Stimulated activated naive B cell treated with anti-CD40 and anti-IgM and Interleukin-4, amounts not matched to agents 10 μg/mL and 1 μg/mL and 100 μg/mL, for 72 hours (primary cell): ENCODE results near the gene FAM13A.
"Not testable (repeated sequence)": the region's sequence is repeated elsewhere in the genome, so short reads cannot be mapped to it uniquely, and the experiment has no call there.

Source experiments
- ATAC-seq, 2 donors: fragments of 150-1000 bp; cut with Tn5 transposase; replicated peaks; 2 replicates each; pipeline ENCODE4 v1.10.0; 2021; ENCODE audit warnings: moderate library complexity in 1 of 2
- DNase-seq: peaks from one replicate; pipeline ENCODE4 v3.0.0; 2021
- H3K27ac Mint-ChIP-seq: one replicate; pipeline ENCODE4 v1.8.0; 2022; ENCODE audit warnings: mild to moderate bottlenecking, mixed read lengths
- H3K27me3 Mint-ChIP-seq, 2 donors: one replicate each; pipeline ENCODE4 v1.8.0; 2022; ENCODE audit warnings: mixed read lengths in 2 of 2
- H3K36me3 Mint-ChIP-seq, 2 donors: one replicate each; pipeline ENCODE4 v1.8.0; 2022; ENCODE audit warnings: mixed read lengths in 2 of 2, mild to moderate bottlenecking in 1 of 2
- H3K4me1 Mint-ChIP-seq, 2 donors: one replicate each; pipeline ENCODE4 v1.8.0; 2022; ENCODE audit warnings: mixed read lengths in 2 of 2, mild to moderate bottlenecking in 1 of 2
- H3K4me3 Mint-ChIP-seq, 2 donors: one replicate each; pipeline ENCODE4 v1.8.0; 2022; ENCODE audit warnings: mild to moderate bottlenecking in 2 of 2, mixed read lengths in 2 of 2, moderate library complexity in 1 of 2
- H3K9me3 Mint-ChIP-seq, 2 donors: one replicate each; pipeline ENCODE4 v1.8.0; 2022; ENCODE audit warnings: mixed read lengths in 2 of 2, mild to moderate bottlenecking in 1 of 2

The FAM13A gene

DNA sequence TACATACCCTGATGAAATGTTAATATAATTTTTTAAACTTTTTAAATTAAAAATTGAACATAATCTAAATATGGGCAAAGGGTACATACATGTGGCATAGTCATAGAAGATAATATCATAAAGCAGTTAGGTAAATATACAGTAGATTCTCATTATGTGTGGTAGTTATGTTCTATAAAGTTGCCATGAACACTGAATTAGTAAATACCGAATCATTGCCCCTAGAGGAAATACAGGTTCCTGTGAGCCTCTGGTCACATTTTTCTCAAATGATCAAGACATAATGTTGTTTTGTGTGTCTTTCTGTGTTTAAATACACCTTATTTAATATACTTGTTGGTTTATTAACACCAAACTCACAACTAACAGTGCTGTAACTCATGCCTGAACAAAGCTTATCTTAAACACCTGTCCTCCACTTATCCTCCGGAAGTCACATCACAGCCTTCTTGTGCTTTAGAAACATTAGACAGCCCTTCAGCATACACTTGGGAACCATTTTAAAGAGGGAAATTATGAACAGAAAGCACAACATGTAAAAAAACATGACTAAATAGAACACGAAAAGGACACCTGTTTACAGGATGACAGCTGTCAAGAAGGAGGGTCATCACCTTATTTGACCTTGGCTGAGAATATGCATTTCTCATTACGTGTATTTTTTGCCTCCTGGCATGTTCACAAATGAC, 190.0 kb downstream of the FAM13A start:
- ATAC-seq (no peak), DNase-seq (no peak)
- Mint-ChIP-seq H3K9me3 (no peaks in the 10 kb centered on the region), H3K27ac (no peak overlapping the region), H3K36me3 (no peaks in the 10 kb centered on the region), H3K4me1 (no peaks in the 10 kb centered on the region), H3K27me3 (peaks cover 17 to 23% of the 10 kb centered on the region in 2 donors), H3K4me3 (no peak overlapping the region)

GRCh38 chr4:88865466-88865865, 191.5 kb downstream of the FAM13A start:
- Mint-ChIP-seq H3K4me1 (no peaks in the 10 kb centered on the region), H3K27ac (no peak overlapping the region), H3K36me3 (no peaks in the 10 kb centered on the region), H3K27me3 (peaks cover 10 to 18% of the 10 kb centered on the region in 2 donors), H3K9me3 (no peaks in the 10 kb centered on the region), H3K4me3 (no peak overlapping the region)
- DNase-seq (no peak), ATAC-seq (no peak)

GRCh38 chr4:88865046-88865445, 191.9 kb downstream of the FAM13A start:
- H3K9me3 Mint-ChIP-seq: no peaks in the 10 kb centered on the region
- no peak for ATAC-seq
- H3K4me1 Mint-ChIP-seq: no peaks in the 10 kb centered on the region
- no peak overlapping the region for H3K27ac Mint-ChIP-seq
- no peak for DNase-seq
- H3K36me3 Mint-ChIP-seq: no peaks in the 10 kb centered on the region
- peaks cover 10 to 18% of the 10 kb centered on the region in 2 donors for H3K27me3 Mint-ChIP-seq
- H3K4me3 Mint-ChIP-seq: no peak overlapping the region

DNA sequence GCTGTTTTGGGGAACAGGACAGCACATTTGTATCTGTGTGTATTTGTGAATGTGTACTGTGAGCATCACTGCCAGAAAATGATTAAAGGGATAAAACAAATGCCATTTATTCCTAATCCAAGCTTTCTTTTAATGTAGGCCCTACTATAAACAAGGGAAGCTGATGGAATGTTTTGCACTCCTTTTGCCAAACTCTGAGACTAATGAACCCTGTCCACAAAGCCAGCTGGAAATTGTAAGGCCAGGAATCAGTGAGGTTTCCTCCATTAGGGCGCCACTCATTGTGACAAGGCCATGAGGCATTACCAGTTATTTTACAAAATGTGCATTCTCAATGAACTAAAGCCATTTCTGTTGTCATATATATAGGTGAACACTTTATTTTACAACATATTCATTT, 196.4 kb downstream of the FAM13A start:
- no peak for ATAC-seq
- Mint-ChIP-seq H3K9me3 (no peaks in the 10 kb centered on the region), H3K4me3 (no peak overlapping the region), H3K27me3 (no peaks in the 10 kb centered on the region), H3K4me1 (peaks cover 11 to 17% of the 10 kb centered on the region in 2 donors), H3K36me3 (no peaks in the 10 kb centered on the region), H3K27ac (no peak overlapping the region)
- DNase-seq: no peak

- Mint-ChIP-seq H3K4me3 (no peak overlapping the region), H3K4me1 (peaks cover 11 to 17% of the 10 kb centered on the region in 2 donors), H3K9me3 (no peaks in the 10 kb centered on the region), H3K27me3 (no peaks in the 10 kb centered on the region), H3K27ac (no peak overlapping the region), H3K36me3 (no peaks in the 10 kb centered on the region)
- peak; percentile 12 to 31 for ATAC-seq
- DNase-seq: no peak
Measured at GRCh38 chr4:88859191-88859812, 197.7 kb downstream of the FAM13A start.

- H3K36me3 Mint-ChIP-seq: no peaks in the 10 kb centered on the region
- H3K9me3 Mint-ChIP-seq: no peaks in the 10 kb centered on the region
- H3K4me1 Mint-ChIP-seq: peaks cover 11 to 17% of the 10 kb centered on the region in 2 donors
- no peak overlapping the region for H3K4me3 Mint-ChIP-seq
- no peaks in the 10 kb centered on the region for H3K27me3 Mint-ChIP-seq
- no peak for DNase-seq
- peak; percentile 88 to 91 for ATAC-seq
- H3K27ac Mint-ChIP-seq: no peak overlapping the region
Measured at GRCh38 chr4:88858752-88859151, 198.2 kb downstream of the FAM13A start.

DNA sequence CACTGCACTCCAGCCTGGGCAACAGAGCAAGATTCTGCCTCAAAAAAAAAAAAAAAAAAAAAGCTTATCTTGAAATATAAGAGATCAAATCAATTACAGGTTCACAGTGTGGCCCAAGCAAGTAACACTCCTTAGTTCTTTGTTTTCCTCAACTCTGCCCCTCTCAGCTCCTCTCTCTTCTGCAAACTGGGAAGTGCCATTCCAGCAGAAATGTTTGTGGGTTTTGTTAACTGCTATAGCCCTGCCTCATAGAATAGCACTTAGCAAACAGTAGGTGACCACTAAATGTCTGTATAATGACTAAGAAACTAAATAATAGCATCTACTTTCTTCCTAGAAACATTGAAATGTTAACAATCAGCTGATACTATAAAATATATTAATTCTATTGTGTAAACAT, 199.4 kb downstream of the FAM13A start:
- Mint-ChIP-seq H3K27me3 (no peaks in the 10 kb centered on the region), H3K4me3 (no peak overlapping the region), H3K27ac (no peak overlapping the region), H3K9me3 (no peaks in the 10 kb centered on the region), H3K36me3 (no peaks in the 10 kb centered on the region), H3K4me1 (peaks cover 11 to 17% of the 10 kb centered on the region in 2 donors)
- no peak for DNase-seq
- no peak for ATAC-seq

- DNase-seq (no peak), ATAC-seq (no peak)
- H3K27me3 Mint-ChIP-seq: no peaks in the 10 kb centered on the region
- H3K27ac Mint-ChIP-seq: no peak overlapping the region
- no peaks in the 10 kb centered on the region for H3K9me3 Mint-ChIP-seq
- peaks cover 10 to 14% of the 10 kb centered on the region in 2 donors for H3K4me1 Mint-ChIP-seq
- H3K36me3 Mint-ChIP-seq: no peaks in the 10 kb centered on the region
- no peak overlapping the region for H3K4me3 Mint-ChIP-seq
Measured at GRCh38 chr4:88854481-88854880, 202.5 kb downstream of the FAM13A start.

DNA sequence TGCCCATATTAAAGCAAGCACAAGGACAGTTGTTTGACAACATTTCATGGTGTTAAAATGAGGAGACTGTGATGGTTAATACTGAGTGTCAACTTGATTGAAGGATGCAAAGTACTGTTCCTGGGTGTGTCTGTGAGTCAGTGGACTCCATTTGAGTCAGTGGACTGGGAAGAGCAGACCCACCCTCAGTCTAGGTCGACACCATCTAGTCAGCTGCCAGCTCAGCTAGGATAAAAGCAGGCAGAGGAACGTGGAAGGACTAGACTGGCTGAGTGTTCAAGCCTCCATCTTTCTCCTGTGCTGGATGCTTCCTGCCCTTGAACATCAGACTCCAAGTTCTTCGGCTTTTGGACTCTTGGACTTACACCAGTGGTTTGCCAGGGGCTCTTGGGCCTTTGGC, 203.4 kb downstream of the FAM13A start:
- H3K9me3 Mint-ChIP-seq, H3K4me1 Mint-ChIP-seq, H3K4me3 Mint-ChIP-seq, ATAC-seq, H3K27ac Mint-ChIP-seq, H3K36me3 Mint-ChIP-seq, DNase-seq, H3K27me3 Mint-ChIP-seq: not testable (repeated sequence)

- no peaks in the 10 kb centered on the region for H3K9me3 Mint-ChIP-seq
- ATAC-seq: no peak
- no peaks in the 10 kb centered on the region for H3K36me3 Mint-ChIP-seq
- no peak overlapping the region for H3K27ac Mint-ChIP-seq
- no peak for DNase-seq
- H3K4me1 Mint-ChIP-seq: no peaks in the 10 kb centered on the region
- no peaks in the 10 kb centered on the region for H3K27me3 Mint-ChIP-seq
- no peak overlapping the region for H3K4me3 Mint-ChIP-seq
Measured at GRCh38 chr4:88846206-88846790, 210.7 kb downstream of the FAM13A start.

- DNase-seq (no peak), ATAC-seq (no peak)
- Mint-ChIP-seq H3K27ac (no peak overlapping the region), H3K27me3 (no peaks in the 10 kb centered on the region), H3K4me1 (no peaks in the 10 kb centered on the region), H3K4me3 (no peak overlapping the region), H3K36me3 (no peaks in the 10 kb centered on the region), H3K9me3 (no peaks in the 10 kb centered on the region)
Measured at GRCh38 chr4:88843067-88843685, 213.8 kb downstream of the FAM13A start.

DNA sequence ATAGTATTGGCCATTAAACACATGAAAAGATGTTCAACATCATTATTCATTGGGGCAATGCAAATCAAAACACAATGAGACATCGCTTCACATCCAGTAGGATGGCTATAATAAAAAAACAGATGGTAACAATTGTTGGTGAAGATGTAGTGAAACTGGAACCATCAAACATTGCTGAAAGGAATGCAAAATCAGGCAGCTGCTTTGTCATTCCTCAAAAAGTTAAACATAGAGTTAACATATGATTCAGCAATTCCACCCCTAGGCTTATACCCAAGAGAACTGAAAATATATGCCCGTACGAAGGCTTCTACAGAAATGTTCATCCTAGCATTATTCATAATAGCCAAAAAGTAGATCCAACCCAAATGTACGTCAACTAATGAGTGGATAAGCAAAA, 215.3 kb downstream of the FAM13A start:
- no peaks in the 10 kb centered on the region for H3K4me1 Mint-ChIP-seq
- DNase-seq (no peak), ATAC-seq (no peak)
- no peaks in the 10 kb centered on the region for H3K27me3 Mint-ChIP-seq
- no peaks in the 10 kb centered on the region for H3K36me3 Mint-ChIP-seq
- no peaks in the 10 kb centered on the region for H3K9me3 Mint-ChIP-seq
- H3K27ac Mint-ChIP-seq: no peak overlapping the region
- H3K4me3 Mint-ChIP-seq: no peak overlapping the region

GRCh38 chr4:88836216-88836615, 220.8 kb downstream of the FAM13A start:
- ATAC-seq (no peak), DNase-seq (no peak)
- H3K27me3 Mint-ChIP-seq: no peaks in the 10 kb centered on the region
- no peaks in the 10 kb centered on the region for H3K9me3 Mint-ChIP-seq
- H3K27ac Mint-ChIP-seq: no peak overlapping the region
- H3K36me3 Mint-ChIP-seq: no peaks in the 10 kb centered on the region
- H3K4me3 Mint-ChIP-seq: no peak overlapping the region
- H3K4me1 Mint-ChIP-seq: no peaks in the 10 kb centered on the region

GRCh38 chr4:88831031-88831430, 226.0 kb downstream of the FAM13A start:
- Mint-ChIP-seq H3K27ac (no peak overlapping the region), H3K36me3 (no peaks in the 10 kb centered on the region), H3K27me3 (no peaks in the 10 kb centered on the region), H3K4me3 (no peak overlapping the region), H3K4me1 (no peaks in the 10 kb centered on the region), H3K9me3 (no peaks in the 10 kb centered on the region)
- no peak for ATAC-seq
- DNase-seq: no peak

DNA sequence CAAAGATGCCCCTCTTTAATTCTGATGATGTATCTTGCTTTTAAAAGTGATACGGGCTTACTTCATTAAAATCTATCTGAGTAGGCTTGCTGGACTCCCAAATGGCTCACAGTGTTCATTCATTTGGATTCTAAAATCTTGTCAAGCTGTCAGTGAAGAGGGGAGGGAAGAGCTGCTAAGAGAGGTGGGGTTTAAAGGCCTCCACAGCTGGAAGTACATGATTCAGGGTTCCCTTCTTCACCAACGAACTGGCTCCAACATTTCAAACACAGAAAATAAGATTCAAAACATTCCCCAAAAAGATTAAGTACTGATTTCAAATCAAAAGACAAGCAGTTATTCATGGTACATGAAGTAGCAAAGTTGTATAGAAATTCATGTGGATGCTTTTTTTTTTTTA, 226.4 kb downstream of the FAM13A start:
- no peaks in the 10 kb centered on the region for H3K9me3 Mint-ChIP-seq
- H3K4me3 Mint-ChIP-seq: no peak overlapping the region
- H3K27ac Mint-ChIP-seq: no peak overlapping the region
- no peaks in the 10 kb centered on the region for H3K36me3 Mint-ChIP-seq
- no peaks in the 10 kb centered on the region for H3K4me1 Mint-ChIP-seq
- DNase-seq (no peak), ATAC-seq (no peak)
- no peaks in the 10 kb centered on the region for H3K27me3 Mint-ChIP-seq
